Activated CD4-positive, alpha-beta memory T cell treated with anti-CD3 and anti-CD28 coated beads for 36 hours (primary cell): ENCODE data around the gene PCGF6. TPM values are rescaled to one million over a fixed set of nuclear protein-coding genes. Genes with fewer than 3 reads are reported as not detected.

Source experiments
- CTCF ChIA-PET: fragments of 350-600 bp; sonication (Branson Sonifier 250); formaldehyde crosslinking; loops from one replicate; lab custom pipeline; 2021; ENCODE audit warnings: antibody characterized with exemption, inconsistent platforms; lab: Charles Lee
- POLR2A ChIA-PET: fragments of 350-600 bp; sonication (Branson Sonifier 250); formaldehyde crosslinking; loops from one replicate; lab custom pipeline; 2021; ENCODE audit warnings: antibody characterized with exemption; lab: Charles Lee
- DNase-seq: peaks from one replicate; pipeline ENCODE4 v3.0.0-alpha.2; 2020
- H3K27ac Mint-ChIP-seq: one replicate; pipeline ENCODE4 v1.8.0; 2021; ENCODE audit warnings: mixed read lengths
- H3K27me3 Mint-ChIP-seq: one replicate; pipeline ENCODE4 v1.8.0; 2021; ENCODE audit warnings: mixed read lengths
- H3K36me3 Mint-ChIP-seq: one replicate; pipeline ENCODE4 v1.8.0; 2021; ENCODE audit warnings: mixed read lengths
- H3K4me1 Mint-ChIP-seq: one replicate; pipeline ENCODE4 v1.8.0; 2021; ENCODE audit warnings: low read depth, mixed read lengths
- H3K4me3 Mint-ChIP-seq: one replicate; pipeline ENCODE4 v1.8.0; 2021; ENCODE audit warnings: mild to moderate bottlenecking, mixed read lengths
- H3K9me3 Mint-ChIP-seq: one replicate; pipeline ENCODE4 v1.8.0; 2021; ENCODE audit warnings: mixed read lengths
- intact Hi-C: fragments of 100-400 bp; cut with micrococcal nuclease; formaldehyde crosslinking; loops from one replicate; pipeline ENCODE4 v1.15.1; 2023
- microRNA-seq: library from miRNA; unstranded; fragments of <30 nt; microRNA quantifications from one replicate; pipeline ENCODE4 v1.2.0, GENCODE V29; 2022; ENCODE audit warnings: borderline number of aligned reads, borderline microRNAs expressed, borderline replicate concordance
- total RNA-seq, 2 experiments: library from RNA; stranded (reverse); gene quantifications; one replicate each; pipeline ENCODE4 v1.2.3, GENCODE V29; 2021

Gene PCGF6
- total RNA-seq, 2 experiments from 2014 or later: 12.4 to 13.4 TPM

- Mint-ChIP-seq H3K4me3 (no peak overlapping the region), H3K9me3 (peaks cover 4% of the 10 kb centered on the region), H3K27ac (no peak overlapping the region), H3K36me3 (peaks cover 1% of the 10 kb centered on the region), H3K4me1 (peaks cover 2% of the 10 kb centered on the region), H3K27me3 (no peaks in the 10 kb centered on the region)
- intact Hi-C loops: no loop called here
- POLR2A ChIA-PET: no interaction called here
- CTCF ChIA-PET: interaction anchor here (0.6 to 4.2 kb wide), 2 partner anchors 10 to 361 kb away, joined by 3 to 21 read pairs; no protein-coding TSS in a partner anchor
- no peak for DNase-seq
Measured at GRCh38 chr10:103254113-103254512, 96.8 kb downstream of the PCGF6 start.

Small RNA genes within 50 kb of the gene (microRNA-seq; reads per million reads assigned to microRNA genes)
- gene MIR1307: 2,981 reads per million, percentile 92 among the genes with 10 or more reads in this experiment

Other genes with a start within 250 kb of the PCGF6 start
- 10 to 100 TPM; 46.6 to 50.1 TPM for gene NT5C2, start 157.9 kb downstream of the PCGF6 start, total RNA-seq
- under 1 TPM in 1 of 2 experiments, not detected in 1; 0.10 TPM for gene RPEL1, start 105.3 kb downstream of the PCGF6 start, total RNA-seq
- gene INA, start 74.0 kb downstream of the PCGF6 start, total RNA-seq: under 1 TPM; 0.14 to 0.15 TPM
- gene TAF5, start 16.8 kb upstream of the PCGF6 start, total RNA-seq: 10 to 100 TPM; 12.9 to 13.2 TPM
- 100 to 1,000 TPM; 436 to 438 TPM for gene ATP5MK, start 45.3 kb upstream of the PCGF6 start, total RNA-seq
- gene PDCD11, start 45.5 kb upstream of the PCGF6 start, total RNA-seq: 10 to 100 TPM; 56.4 to 56.7 TPM
- gene CALHM2, start 101.2 kb upstream of the PCGF6 start, total RNA-seq: 10 to 100 TPM; 21.6 to 22.5 TPM
- gene CALHM1, start 107.8 kb upstream of the PCGF6 start, total RNA-seq: not detected
- gene CALHM3, start 128.1 kb upstream of the PCGF6 start, total RNA-seq: not detected
- 1 to 10 TPM; 1.8 to 2.4 TPM for gene NEURL1, start 142.6 kb upstream of the PCGF6 start, total RNA-seq